Endodermal cell (in vitro differentiated cells): ENCODE results near the gene TRIM2. TPM values are rescaled to one million over a fixed set of nuclear protein-coding genes. Genes with fewer than 3 reads are reported as not detected.

Experiments used
- DNase-seq: peaks from one replicate; pipeline ENCODE4 v3.0.0-alpha.2; 2017
- H3K27ac ChIP-seq: 2 replicates; pipeline ENCODE4 v1.5.1; 2013; ENCODE audit warnings: mild to moderate bottlenecking, low read depth, low read length, moderate library complexity
- H3K27me3 ChIP-seq: 2 replicates; pipeline ENCODE4 v1.6.1; 2013; ENCODE audit warnings: mild to moderate bottlenecking, low read length, moderate library complexity; ENCODE audit not compliant: insufficient read depth, control insufficient read depth, poor library complexity, severe bottlenecking
- H3K36me3 ChIP-seq: 2 replicates; pipeline ENCODE4 v1.7.0; 2013; ENCODE audit warnings: mild to moderate bottlenecking, low read length, moderate library complexity; ENCODE audit not compliant: control insufficient read depth, insufficient read depth
- H3K4me1 ChIP-seq: one replicate; pipeline ENCODE4 v1.7.0; 2013; ENCODE audit warnings: low read length; ENCODE audit not compliant: control insufficient read depth, insufficient read depth
- H3K4me3 ChIP-seq: 2 replicates; pipeline ENCODE4 v1.5.1; 2013; ENCODE audit warnings: mild to moderate bottlenecking, low read length, moderate library complexity
- H3K9ac ChIP-seq: 2 replicates; pipeline ENCODE4 v1.6.1; 2013; ENCODE audit warnings: mild to moderate bottlenecking, low read length, moderate library complexity; ENCODE audit not compliant: poor library complexity, severe bottlenecking; ENCODE audit errors: extremely low read depth
- H3K9me3 ChIP-seq: 2 replicates; pipeline ENCODE4 v1.6.1; 2013; ENCODE audit warnings: mild to moderate bottlenecking, low read length, moderate library complexity; ENCODE audit not compliant: control insufficient read depth
- H3K27ac Mint-ChIP-seq: 2 replicates; pipeline ENCODE4 v1.8.0; 2020; ENCODE audit warnings: mixed read lengths
- H3K27me3 Mint-ChIP-seq: 2 replicates; pipeline ENCODE4 v1.8.0; 2021; ENCODE audit warnings: mild to moderate bottlenecking, mixed read lengths; ENCODE audit not compliant: insufficient read depth
- H3K36me3 Mint-ChIP-seq: 2 replicates; pipeline ENCODE4 v1.8.0; 2020; ENCODE audit warnings: low read depth, mixed read lengths
- H3K4me1 Mint-ChIP-seq: 2 replicates; pipeline ENCODE4 v1.8.0; 2020; ENCODE audit warnings: mixed read lengths
- H3K4me3 Mint-ChIP-seq: 2 replicates; pipeline ENCODE4 v1.8.0; 2020; ENCODE audit warnings: mild to moderate bottlenecking, moderate library complexity, mixed read lengths
- H3K9me3 Mint-ChIP-seq: 2 replicates; pipeline ENCODE4 v1.8.0; 2020; ENCODE audit warnings: mild to moderate bottlenecking, mixed read lengths
- CTCF ChIP-seq: fragments of 200-600 bp; sonication (generic); conservative IDR thresholded peaks from 2 replicates; pipeline ENCODE4 v1.5.0; 2021; ENCODE audit warnings: antibody characterized with exemption, mild to moderate bottlenecking
- WGBS, 2 experiments: methylation state at CpG; one replicate each; pipeline versions ENCODE4 v1.1.5 to v1.1.7; 2013; ENCODE audit warnings: missing lambda C conversion rate in 2 of 2, mixed read lengths in 1 of 2; ENCODE audit not compliant: insufficient coverage in 1 of 2, insufficient read length in 1 of 2; 5-methylcytosine and 5-hydroxymethylcytosine counted together
- total RNA-seq, 2 donors: library from RNA; stranded (reverse); fragmentation: NEBNext Ultra II Directional in 1 of 2; extraction: Animal tissue kit (Norgen Biotek cat#: 25700) in 1 of 2; gene quantifications; 2 replicates in 1 of 2; 3 replicates in 1 of 2; pipeline ENCODE4 v1.2.1, GENCODE V29; 2021

The TRIM2 gene
- total RNA-seq, 2 donors from 2014 or later: 31.8 to 56.1 TPM

GRCh38 chr4:153342751-153343552, 138.7 kb downstream of the TRIM2 start:
- H3K27ac Mint-ChIP-seq: no peak overlapping the region
- H3K9me3 ChIP-seq: no peaks in the 10 kb centered on the region
- H3K4me3 Mint-ChIP-seq: no peak overlapping the region

GRCh38 chr4:153344131-153345011, 140.1 kb downstream of the TRIM2 start, which contains the start of gene MND1:
Gene MND1, plus strand, starts transcription at chr4:153344688. Its CDS starts 50 bp downstream, at chr4:153344738.
- Mint-ChIP-seq H3K27me3 (peaks cover 7% of the 10 kb centered on the region), H3K4me1 (peaks cover 20% of the 10 kb centered on the region), H3K27ac (peak within 1 kb of the TSS; percentile 88), H3K4me3 (peak within 1 kb of the TSS; percentile 74), H3K9me3 (no peaks in the 10 kb centered on the region), H3K36me3 (peaks cover 8% of the 10 kb centered on the region)
- Histone ChIP-seq H3K4me1 (no peaks in the 10 kb centered on the region), H3K9me3 (no peaks in the 10 kb centered on the region), H3K36me3 (no peaks in the 10 kb centered on the region), H3K9ac (peak within 1 kb of the TSS; percentile 77), H3K27me3 (no peaks in the 10 kb centered on the region), H3K27ac (peak within 1 kb of the TSS; percentile 87), H3K4me3 (peak within 1 kb of the TSS; percentile 95)
- peak; percentile 97 for DNase-seq
- peak; percentile 99 for TF ChIP-seq CTCF
- WGBS, 2 experiments: 3 to 4% methylated on average over 21 to 86 of the region's 86 CpGs

More at GRCh38 chr4:153342751-153343552, 138.7 kb downstream of the TRIM2 start:
- Histone ChIP-seq H3K4me1 (no peaks in the 10 kb centered on the region), H3K27me3 (no peaks in the 10 kb centered on the region), H3K27ac (no peak overlapping the region), H3K4me3 (no peak overlapping the region), H3K36me3 (peaks cover 8% of the 10 kb centered on the region), H3K9ac (no peak overlapping the region)
- H3K9me3 Mint-ChIP-seq: no peaks in the 10 kb centered on the region
- H3K36me3 Mint-ChIP-seq: peaks cover 8% of the 10 kb centered on the region
- H3K4me1 Mint-ChIP-seq: peaks cover 14% of the 10 kb centered on the region
- H3K27me3 Mint-ChIP-seq: peaks cover 7% of the 10 kb centered on the region
- WGBS, 2 experiments: 94% methylated on average over 5 to 6 of the region's 6 CpGs
- no peak for DNase-seq
- no peak for TF ChIP-seq CTCF
